A549 (cell line): ENCODE measurements around the gene C6orf58.

Experiments used
- BHLHE40 ChIP-seq: IDR thresholded peaks from 2 replicates; pipeline ENCODE4 v1.6.1; 2012; ENCODE audit warnings: low read depth, low read length, inconsistent platforms
- CEBPB ChIP-seq, 2 experiments: fragments of >200 bp in 1 of 2; sonication (Bioruptor Twin) in 1 of 2; formaldehyde crosslinking in 1 of 2; IDR thresholded peaks; 2 replicates each; pipeline ENCODE4 v1.6.1; 2012 to 2016
- CHD4 ChIP-seq: fragments of 200-600 bp; sonication (generic); IDR thresholded peaks from 2 replicates; pipeline ENCODE4 v1.6.1; 2016; ENCODE audit warnings: antibody characterized with exemption, mild to moderate bottlenecking, borderline replicate concordance
- EP300 ChIP-seq, 2 experiments: fragments of >200 bp; sonication (Bioruptor Twin); formaldehyde crosslinking; IDR thresholded peaks; 2 replicates in 1 of 2; 3 replicates in 1 of 2; pipeline ENCODE4 v1.6.1; 2016 to 2017
- HEYL ChIP-seq: fragments of 250-450 bp; sonication (Bioruptor Pico); IDR thresholded peaks from 2 replicates; pipeline ENCODE4 v1.8.0; 2021; ENCODE audit warnings: mild to moderate bottlenecking, moderate library complexity
- HOXB5 ChIP-seq: fragments of 250-450 bp; sonication (Bioruptor Pico); IDR thresholded peaks from 2 replicates; pipeline ENCODE4 v1.5.0; 2020; ENCODE audit warnings: mild to moderate bottlenecking, moderate library complexity
- NR3C1 ChIP-seq: fragments of >200 bp; sonication (Bioruptor Twin); formaldehyde crosslinking; IDR thresholded peaks from 3 replicates; pipeline ENCODE4 v1.6.1; 2017
- POLR2A ChIP-seq: IDR thresholded peaks from 2 replicates; pipeline ENCODE4 v1.6.1; 2012; ENCODE audit warnings: mild to moderate bottlenecking, low read length
- RAD21 ChIP-seq, 2 experiments: fragments of >200 bp in 1 of 2; sonication (Bioruptor Twin) in 1 of 2; formaldehyde crosslinking in 1 of 2; IDR thresholded peaks in 1 of 2; conservative IDR thresholded peaks in 1 of 2; 2 replicates in 1 of 2; 3 replicates in 1 of 2; pipeline ENCODE4 v1.6.1; 2012 to 2018; ENCODE audit warnings: inconsistent platforms in 1 of 2
- TF ChIP-seq, protein P1 (sequence below): IDR thresholded peaks from 2 replicates; pipeline ENCODE4 v1.6.1; 2012
- TF ChIP-seq, protein P2 (sequence below): fragments of >200 bp; sonication (Bioruptor Twin); formaldehyde crosslinking; IDR thresholded peaks from 3 replicates; pipeline ENCODE4 v1.5.1; 2016
- TF ChIP-seq, protein P3 (sequence below): fragments of 150-350 bp; IDR thresholded peaks from 2 replicates; pipeline ENCODE4 v1.6.1; 2014; ENCODE audit warnings: low read depth, mild to moderate bottlenecking, low read length

DNA sequence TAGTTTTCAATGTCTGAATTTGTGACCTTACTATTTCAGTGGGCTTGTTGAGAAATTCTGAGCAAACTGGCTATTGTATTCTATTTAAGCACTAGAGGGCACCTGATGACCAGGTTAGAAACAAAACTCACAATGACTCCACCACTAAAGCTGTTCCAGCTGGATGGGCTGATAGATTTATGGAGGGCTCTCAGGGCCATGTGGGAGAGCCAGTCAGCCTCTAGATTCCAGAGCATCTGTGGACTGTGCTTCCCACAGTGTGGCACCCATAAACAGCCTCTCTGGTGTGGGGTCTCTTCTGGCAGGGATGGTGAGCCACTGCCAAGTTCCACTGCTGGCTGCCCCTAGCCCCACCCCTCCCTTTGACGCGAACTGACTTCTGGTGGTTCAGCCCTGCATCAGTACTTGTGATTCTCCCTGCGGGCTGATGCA is 29.2 kb downstream of the C6orf58 start:
- TF ChIP-seq, protein P1, sequence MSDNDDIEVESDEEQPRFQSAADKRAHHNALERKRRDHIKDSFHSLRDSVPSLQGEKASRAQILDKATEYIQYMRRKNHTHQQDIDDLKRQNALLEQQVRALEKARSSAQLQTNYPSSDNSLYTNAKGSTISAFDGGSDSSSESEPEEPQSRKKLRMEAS: no peak
- TF ChIP-seq, protein P2, sequence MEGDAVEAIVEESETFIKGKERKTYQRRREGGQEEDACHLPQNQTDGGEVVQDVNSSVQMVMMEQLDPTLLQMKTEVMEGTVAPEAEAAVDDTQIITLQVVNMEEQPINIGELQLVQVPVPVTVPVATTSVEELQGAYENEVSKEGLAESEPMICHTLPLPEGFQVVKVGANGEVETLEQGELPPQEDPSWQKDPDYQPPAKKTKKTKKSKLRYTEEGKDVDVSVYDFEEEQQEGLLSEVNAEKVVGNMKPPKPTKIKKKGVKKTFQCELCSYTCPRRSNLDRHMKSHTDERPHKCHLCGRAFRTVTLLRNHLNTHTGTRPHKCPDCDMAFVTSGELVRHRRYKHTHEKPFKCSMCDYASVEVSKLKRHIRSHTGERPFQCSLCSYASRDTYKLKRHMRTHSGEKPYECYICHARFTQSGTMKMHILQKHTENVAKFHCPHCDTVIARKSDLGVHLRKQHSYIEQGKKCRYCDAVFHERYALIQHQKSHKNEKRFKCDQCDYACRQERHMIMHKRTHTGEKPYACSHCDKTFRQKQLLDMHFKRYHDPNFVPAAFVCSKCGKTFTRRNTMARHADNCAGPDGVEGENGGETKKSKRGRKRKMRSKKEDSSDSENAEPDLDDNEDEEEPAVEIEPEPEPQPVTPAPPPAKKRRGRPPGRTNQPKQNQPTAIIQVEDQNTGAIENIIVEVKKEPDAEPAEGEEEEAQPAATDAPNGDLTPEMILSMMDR: no peak; the same call in 1 of the 3 replicates
- no peak for TF ChIP-seq CEBPB (IDR thresholded peaks at IDR 0.05)
- TF ChIP-seq EP300 (IDR thresholded peaks at IDR 0.05): no peak
- no peak for TF ChIP-seq HOXB5 (CRISPR knock-in tag)
- peak; percentile 39 to 45; a peak in 3 of 5 replicates for TF ChIP-seq RAD21 (conservative IDR thresholded peaks at IDR 0.05 in 1 of 2, IDR thresholded peaks at IDR 0.05 in 1 of 2)
- TF ChIP-seq BHLHE40: no peak
- TF ChIP-seq CHD4: no peak
- TF ChIP-seq POLR2A: no peak
- TF ChIP-seq, protein P3, sequence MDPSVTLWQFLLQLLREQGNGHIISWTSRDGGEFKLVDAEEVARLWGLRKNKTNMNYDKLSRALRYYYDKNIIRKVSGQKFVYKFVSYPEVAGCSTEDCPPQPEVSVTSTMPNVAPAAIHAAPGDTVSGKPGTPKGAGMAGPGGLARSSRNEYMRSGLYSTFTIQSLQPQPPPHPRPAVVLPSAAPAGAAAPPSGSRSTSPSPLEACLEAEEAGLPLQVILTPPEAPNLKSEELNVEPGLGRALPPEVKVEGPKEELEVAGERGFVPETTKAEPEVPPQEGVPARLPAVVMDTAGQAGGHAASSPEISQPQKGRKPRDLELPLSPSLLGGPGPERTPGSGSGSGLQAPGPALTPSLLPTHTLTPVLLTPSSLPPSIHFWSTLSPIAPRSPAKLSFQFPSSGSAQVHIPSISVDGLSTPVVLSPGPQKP: no peak
- TF ChIP-seq HEYL (CRISPR knock-in tag): no peak
- TF ChIP-seq NR3C1: no peak
